ENCODE data around the gene C3orf18. TPM values are rescaled to one million over a fixed set of nuclear protein-coding genes. Genes with fewer than 3 reads are reported as not detected.
A peak's percentile ranks its signal among the peaks of the same experiment; 100 is the strongest.

Gene C3orf18
- total RNA-seq, 1 experiment from 2014 or later, result 7.1 TPM

- no peak overlapping the region for H2AK5ac ChIP-seq (ENCODE audit: insufficient read length, low read length)
- H3K27ac Mint-ChIP-seq, result peak overlapping the region in 2 of 3 experiments; percentile 76 to 83; a peak in 2 of 7 replicates
- H3K23me2 ChIP-seq (ENCODE audit: insufficient read length, low read depth, low read length, poor library complexity, severe bottlenecking), result no peaks in the 10 kb centered on the region
- H3K36me3 Mint-ChIP-seq (ENCODE audit: insufficient read depth in 1 of 3, low read depth in 3 of 3), result no peaks in the 10 kb centered on the region
- H4K91ac ChIP-seq (ENCODE audit: insufficient read length, low read depth, low read length), result no peak overlapping the region
- H3K27me3 Mint-ChIP-seq (ENCODE audit: low read depth), result peaks cover 11% of the 10 kb centered on the region
- no peak overlapping the region for H3K14ac ChIP-seq (ENCODE audit: insufficient read depth, low read length)
- no peak overlapping the region for H2BK5ac ChIP-seq (ENCODE audit: insufficient read length, low read length)
- no peak overlapping the region for H3K4ac ChIP-seq (ENCODE audit: low read depth, low read length)
- no peak overlapping the region for H2BK12ac ChIP-seq (ENCODE audit: insufficient read length, low read depth, low read length)
- H3K27me3 ChIP-seq (ENCODE audit: insufficient read depth, low read length), result no peaks in the 10 kb centered on the region
- no peak overlapping the region for H2AFZ ChIP-seq (ENCODE audit: low read length)
- no peak overlapping the region for H3K4me3 Mint-ChIP-seq
- no peak overlapping the region for H3K18ac ChIP-seq (ENCODE audit: insufficient read length, low read depth, low read length)
- no peak overlapping the region for H3K23ac ChIP-seq (ENCODE audit: insufficient read length, low read depth, low read length)
- no peaks in the 10 kb centered on the region for H3K79me1 ChIP-seq (ENCODE audit: insufficient read depth, low read depth, low read length, poor library complexity, severe bottlenecking)
- no peak overlapping the region for H3K9ac ChIP-seq (ENCODE audit: extremely low read depth, insufficient read length, low read length)
- H2BK120ac ChIP-seq (ENCODE audit: low read depth, low read length, poor library complexity, severe bottlenecking), result no peak overlapping the region
- H4K20me1 ChIP-seq (ENCODE audit: control insufficient read depth, insufficient read depth, insufficient read length), result no peaks in the 10 kb centered on the region
- no peaks in the 10 kb centered on the region for H3K4me1 ChIP-seq (ENCODE audit: insufficient read depth, low read length)
- no peak overlapping the region for H2BK15ac ChIP-seq (ENCODE audit: low read depth, low read length)
- H4K5ac ChIP-seq (ENCODE audit: insufficient read length, low read depth, low read length), result no peak overlapping the region
- no peak overlapping the region for H2BK20ac ChIP-seq (ENCODE audit: low read depth, low read length, poor library complexity, severe bottlenecking)
- H3K56ac ChIP-seq (ENCODE audit: insufficient read length, low read depth, low read length), result no peak overlapping the region
- WGBS (ENCODE audit: extremely low coverage, insufficient read length, low lambda C conversion rate), result no CpG with 5 or more reads among the region's 13 CpGs
- H3K9me3 ChIP-seq (ENCODE audit: control insufficient read depth, low read depth, low read length), result no peaks in the 10 kb centered on the region
- no peak overlapping the region for H3K4me2 ChIP-seq (ENCODE audit: insufficient read depth, insufficient read length, low read length)
- peak; percentile 81 for DNase-seq
- H3T11ph ChIP-seq (ENCODE audit: low read length), result no peak overlapping the region
- H3K79me2 ChIP-seq (ENCODE audit: insufficient read depth, low read length), result no peaks in the 10 kb centered on the region
- peaks cover 22 to 25% of the 10 kb centered on the region in 2 experiments for H3K4me1 Mint-ChIP-seq
- H4K8ac ChIP-seq (replicated peaks; ENCODE audit: insufficient read length, low read depth, low read length), result no peak overlapping the region
- TF ChIP-seq, protein P1, sequence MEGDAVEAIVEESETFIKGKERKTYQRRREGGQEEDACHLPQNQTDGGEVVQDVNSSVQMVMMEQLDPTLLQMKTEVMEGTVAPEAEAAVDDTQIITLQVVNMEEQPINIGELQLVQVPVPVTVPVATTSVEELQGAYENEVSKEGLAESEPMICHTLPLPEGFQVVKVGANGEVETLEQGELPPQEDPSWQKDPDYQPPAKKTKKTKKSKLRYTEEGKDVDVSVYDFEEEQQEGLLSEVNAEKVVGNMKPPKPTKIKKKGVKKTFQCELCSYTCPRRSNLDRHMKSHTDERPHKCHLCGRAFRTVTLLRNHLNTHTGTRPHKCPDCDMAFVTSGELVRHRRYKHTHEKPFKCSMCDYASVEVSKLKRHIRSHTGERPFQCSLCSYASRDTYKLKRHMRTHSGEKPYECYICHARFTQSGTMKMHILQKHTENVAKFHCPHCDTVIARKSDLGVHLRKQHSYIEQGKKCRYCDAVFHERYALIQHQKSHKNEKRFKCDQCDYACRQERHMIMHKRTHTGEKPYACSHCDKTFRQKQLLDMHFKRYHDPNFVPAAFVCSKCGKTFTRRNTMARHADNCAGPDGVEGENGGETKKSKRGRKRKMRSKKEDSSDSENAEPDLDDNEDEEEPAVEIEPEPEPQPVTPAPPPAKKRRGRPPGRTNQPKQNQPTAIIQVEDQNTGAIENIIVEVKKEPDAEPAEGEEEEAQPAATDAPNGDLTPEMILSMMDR (conservative IDR thresholded peaks at IDR 0.05), result peak; percentile 91
- no peak overlapping the region for H3K27ac ChIP-seq (ENCODE audit: insufficient read length, low read depth, low read length)
- H3K9me3 Mint-ChIP-seq, result no peaks in the 10 kb centered on the region
These were observed 17.3 kb downstream of the C3orf18 start for GRCh38 chr3:50550079-50550736.

Measured in H9 (cell line).